ENCODE data around the gene FSTL3. TPM values are rescaled to one million over a fixed set of nuclear protein-coding genes. Genes with fewer than 3 reads are reported as not detected.

The FSTL3 gene
- total and polyA plus RNA-seq, 10 of the 15 experiments (the other 5 are each of a cell fraction or from before 2014, with no cell fraction given), result 0.42 to 13.5 (median 3.6) TPM

- ChIA-PET RAD21 (ENCODE audit: unreplicated experiment) (no interaction called here), CTCF (no interaction called here), SMC1A (ENCODE audit: uncharacterized antibody, unreplicated experiment) (no interaction called here), POLR2A (no interaction called here)
- Histone ChIP-seq H3K4me3 (no peak overlapping the region), H3K79me2 (ENCODE audit: control insufficient read depth, insufficient read depth, low read length) (no peaks in the 10 kb centered on the region), H3K9me3 (replicated peaks; ENCODE audit: control insufficient read depth, insufficient read depth, low read length) (no peaks in the 10 kb centered on the region), H3K27me3 (replicated peaks in 1 of 2; ENCODE audit: control insufficient read depth in 2 of 2, insufficient read depth in 2 of 2, low read length in 1 of 2) (no peaks in the 10 kb centered on the region), H3K4me1 (ENCODE audit: control insufficient read depth, insufficient read depth, low read length) (peaks cover 12% of the 10 kb centered on the region), H4K20me1 (ENCODE audit: control insufficient read depth, insufficient read depth) (no peaks in the 10 kb centered on the region), H3K9ac (ENCODE audit: control insufficient read depth, insufficient read depth, low read length) (no peak overlapping the region), H3K27ac (ENCODE audit: control insufficient read depth, insufficient read depth) (no peak overlapping the region), H3K36me3 (ENCODE audit: control insufficient read depth in 2 of 2, insufficient read depth in 2 of 2, low read length in 1 of 2) (peaks cover 0 to 21% of the 10 kb centered on the region in 2 experiments; a peak in 3 of 4 replicates), H3K4me2 (ENCODE audit: control insufficient read depth, insufficient read depth) (no peak overlapping the region), H2AFZ (ENCODE audit: control insufficient read depth, low read depth, low read length) (no peak overlapping the region)
- FAIRE-seq (no peak), DNase-seq (ENCODE audit: low read depth, low spot score) (no peak), ATAC-seq (no peak)
- intact Hi-C loops (cut with micrococcal nuclease; ENCODE audit: unreplicated experiment) (no loop called here), in situ Hi-C loops (cut with MboI) (no loop called here)
- WGBS (ENCODE audit: insufficient coverage, insufficient replicate concordance, low lambda C conversion rate, missing lambda C conversion rate), result 65% methylated on average over 59 of the region's 70 CpGs
- BruUV-seq (replicated peaks), result no TSS peak
- TF ChIP-seq, protein P1, sequence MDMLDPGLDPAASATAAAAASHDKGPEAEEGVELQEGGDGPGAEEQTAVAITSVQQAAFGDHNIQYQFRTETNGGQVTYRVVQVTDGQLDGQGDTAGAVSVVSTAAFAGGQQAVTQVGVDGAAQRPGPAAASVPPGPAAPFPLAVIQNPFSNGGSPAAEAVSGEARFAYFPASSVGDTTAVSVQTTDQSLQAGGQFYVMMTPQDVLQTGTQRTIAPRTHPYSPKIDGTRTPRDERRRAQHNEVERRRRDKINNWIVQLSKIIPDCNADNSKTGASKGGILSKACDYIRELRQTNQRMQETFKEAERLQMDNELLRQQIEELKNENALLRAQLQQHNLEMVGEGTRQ (IDR thresholded peaks at IDR 0.05; ENCODE audit: borderline replicate concordance, low read depth, low read length), result no peak
- TF ChIP-seq HCFC1 (IDR thresholded peaks at IDR 0.05; ENCODE audit: low read length) (no peak), BHLHE40 (IDR thresholded peaks at IDR 0.05; ENCODE audit: borderline replicate concordance in 1 of 2, low read depth in 2 of 2, low read length in 1 of 2) (no peak), CBX5 (IDR thresholded peaks at IDR 0.05; ENCODE audit: low read depth) (no peak), CBFB (IDR thresholded peaks at IDR 0.05; ENCODE audit: low read depth) (no peak), FOS (IDR thresholded peaks at IDR 0.05; ENCODE audit: borderline replicate concordance, extremely low read depth, insufficient read length) (no peak), FOXM1 (IDR thresholded peaks at IDR 0.05; ENCODE audit: low read depth, low read length) (no peak), ZBTB4 (CRISPR knock-in tag; IDR thresholded peaks at IDR 0.05) (no peak), TCF7 (IDR thresholded peaks at IDR 0.05; ENCODE audit: borderline replicate concordance) (no peak)
- TF ChIP-seq, protein P2, sequence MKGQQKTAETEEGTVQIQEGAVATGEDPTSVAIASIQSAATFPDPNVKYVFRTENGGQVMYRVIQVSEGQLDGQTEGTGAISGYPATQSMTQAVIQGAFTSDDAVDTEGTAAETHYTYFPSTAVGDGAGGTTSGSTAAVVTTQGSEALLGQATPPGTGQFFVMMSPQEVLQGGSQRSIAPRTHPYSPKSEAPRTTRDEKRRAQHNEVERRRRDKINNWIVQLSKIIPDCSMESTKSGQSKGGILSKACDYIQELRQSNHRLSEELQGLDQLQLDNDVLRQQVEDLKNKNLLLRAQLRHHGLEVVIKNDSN (IDR thresholded peaks at IDR 0.05; ENCODE audit: borderline replicate concordance, extremely low read length, insufficient read depth, low read depth, low read length), result no peak
- TF ChIP-seq, protein P3, sequence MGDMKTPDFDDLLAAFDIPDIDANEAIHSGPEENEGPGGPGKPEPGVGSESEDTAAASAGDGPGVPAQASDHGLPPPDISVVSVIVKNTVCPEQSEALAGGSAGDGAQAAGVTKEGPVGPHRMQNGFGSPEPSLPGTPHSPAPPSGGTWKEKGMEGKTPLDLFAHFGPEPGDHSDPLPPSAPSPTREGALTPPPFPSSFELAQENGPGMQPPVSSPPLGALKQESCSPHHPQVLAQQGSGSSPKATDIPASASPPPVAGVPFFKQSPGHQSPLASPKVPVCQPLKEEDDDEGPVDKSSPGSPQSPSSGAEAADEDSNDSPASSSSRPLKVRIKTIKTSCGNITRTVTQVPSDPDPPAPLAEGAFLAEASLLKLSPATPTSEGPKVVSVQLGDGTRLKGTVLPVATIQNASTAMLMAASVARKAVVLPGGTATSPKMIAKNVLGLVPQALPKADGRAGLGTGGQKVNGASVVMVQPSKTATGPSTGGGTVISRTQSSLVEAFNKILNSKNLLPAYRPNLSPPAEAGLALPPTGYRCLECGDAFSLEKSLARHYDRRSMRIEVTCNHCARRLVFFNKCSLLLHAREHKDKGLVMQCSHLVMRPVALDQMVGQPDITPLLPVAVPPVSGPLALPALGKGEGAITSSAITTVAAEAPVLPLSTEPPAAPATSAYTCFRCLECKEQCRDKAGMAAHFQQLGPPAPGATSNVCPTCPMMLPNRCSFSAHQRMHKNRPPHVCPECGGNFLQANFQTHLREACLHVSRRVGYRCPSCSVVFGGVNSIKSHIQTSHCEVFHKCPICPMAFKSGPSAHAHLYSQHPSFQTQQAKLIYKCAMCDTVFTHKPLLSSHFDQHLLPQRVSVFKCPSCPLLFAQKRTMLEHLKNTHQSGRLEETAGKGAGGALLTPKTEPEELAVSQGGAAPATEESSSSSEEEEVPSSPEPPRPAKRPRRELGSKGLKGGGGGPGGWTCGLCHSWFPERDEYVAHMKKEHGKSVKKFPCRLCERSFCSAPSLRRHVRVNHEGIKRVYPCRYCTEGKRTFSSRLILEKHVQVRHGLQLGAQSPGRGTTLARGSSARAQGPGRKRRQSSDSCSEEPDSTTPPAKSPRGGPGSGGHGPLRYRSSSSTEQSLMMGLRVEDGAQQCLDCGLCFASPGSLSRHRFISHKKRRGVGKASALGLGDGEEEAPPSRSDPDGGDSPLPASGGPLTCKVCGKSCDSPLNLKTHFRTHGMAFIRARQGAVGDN (IDR thresholded peaks at IDR 0.05), result no peak
- TF ChIP-seq, protein P4, sequence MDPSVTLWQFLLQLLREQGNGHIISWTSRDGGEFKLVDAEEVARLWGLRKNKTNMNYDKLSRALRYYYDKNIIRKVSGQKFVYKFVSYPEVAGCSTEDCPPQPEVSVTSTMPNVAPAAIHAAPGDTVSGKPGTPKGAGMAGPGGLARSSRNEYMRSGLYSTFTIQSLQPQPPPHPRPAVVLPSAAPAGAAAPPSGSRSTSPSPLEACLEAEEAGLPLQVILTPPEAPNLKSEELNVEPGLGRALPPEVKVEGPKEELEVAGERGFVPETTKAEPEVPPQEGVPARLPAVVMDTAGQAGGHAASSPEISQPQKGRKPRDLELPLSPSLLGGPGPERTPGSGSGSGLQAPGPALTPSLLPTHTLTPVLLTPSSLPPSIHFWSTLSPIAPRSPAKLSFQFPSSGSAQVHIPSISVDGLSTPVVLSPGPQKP (IDR thresholded peaks at IDR 0.05; ENCODE audit: low read depth, low read length), result no peak
Observed at GRCh38 chr19:642767-643727, 33.1 kb upstream of the FSTL3 start.

All from GM12878 (cell line).